Measurements from ENCODE around the gene GPR152. TPM values are rescaled to one million over a fixed set of nuclear protein-coding genes. Genes with fewer than 3 reads are reported as not detected.

The GPR152 gene
- 0.11 TPM for polyA plus RNA-seq (2013)

DNA sequence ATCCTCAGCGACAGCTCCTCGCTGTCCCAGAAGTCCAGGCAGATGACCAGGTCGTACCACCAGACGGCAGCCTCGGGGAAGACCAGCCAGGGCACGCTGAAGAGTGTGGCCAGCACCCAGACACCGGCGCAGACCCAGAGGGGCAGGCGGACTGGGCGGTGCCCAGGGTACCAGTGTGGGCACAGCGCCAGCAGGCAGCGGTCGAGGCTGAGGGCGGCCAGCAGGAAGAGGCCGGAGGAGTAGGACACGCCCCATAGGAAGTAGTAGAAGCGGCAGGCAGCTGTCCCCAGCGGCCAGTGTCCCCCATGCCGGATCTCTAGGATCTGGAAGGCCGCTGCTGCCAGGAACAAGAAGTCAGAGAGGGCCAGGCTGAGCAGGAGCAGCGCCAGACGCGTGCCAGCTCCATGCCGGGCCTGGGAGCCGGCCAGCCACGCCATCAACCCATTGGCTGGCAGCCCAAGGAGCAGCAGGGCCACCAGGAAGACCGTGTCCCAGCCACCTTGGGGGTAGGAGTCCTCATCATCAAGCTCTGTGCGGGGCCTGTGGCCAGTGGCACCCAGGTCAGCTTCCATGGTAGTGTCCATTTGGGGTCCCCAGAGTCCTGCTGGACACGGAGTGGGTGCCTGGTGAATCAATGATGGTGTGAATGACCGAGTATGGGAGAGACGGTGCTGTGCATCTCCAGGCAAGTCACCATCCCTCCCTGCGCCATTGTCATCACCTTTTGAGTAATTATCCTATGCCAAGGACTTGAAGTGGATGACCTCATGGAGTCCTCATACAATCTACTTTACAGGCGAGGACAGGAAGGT, at the start of gene GPR152:
Gene GPR152, minus strand, starts transcription at position 589 of the 812 bp plus-strand sequence. Its CDS starts 5 bp downstream, at position 584.
- no peak within 1 kb of the TSS for H3K27ac ChIP-seq (ENCODE audit: insufficient read depth in 1 of 2, low read depth in 1 of 2, low read length in 2 of 2, poor library complexity in 1 of 2, severe bottlenecking in 2 of 2)
- CTCF ChIA-PET = no interaction called here

GRCh38 chr11:67501854-67502253, 49.3 kb upstream of the GPR152 start:
- Histone ChIP-seq H3K4me1 (ENCODE audit: control extremely low read depth in 1 of 4, control insufficient read depth in 4 of 4, insufficient read depth in 4 of 4, low read length in 3 of 4) (peaks cover 0 to 36% (median 31%) of the 10 kb centered on the region in 4 experiments), H3K27ac (ENCODE audit: insufficient read depth in 1 of 2, low read depth in 1 of 2, low read length in 2 of 2, poor library complexity in 1 of 2, severe bottlenecking in 2 of 2) (no peak overlapping the region), H3K9me3 (ENCODE audit: control extremely low read depth in 1 of 5, control insufficient read depth in 4 of 5, insufficient read depth in 2 of 5, low read depth in 1 of 5, low read length in 4 of 5) (no peaks in the 10 kb centered on the region), H3K27me3 (replicated peaks in 2 of 5; ENCODE audit: control insufficient read depth in 4 of 5, insufficient read depth in 5 of 5, low read length in 4 of 5) (peaks cover 0 to 22% (median 0%) of the 10 kb centered on the region in 5 experiments), H3K4me3 (ENCODE audit: control insufficient read depth in 1 of 7, extremely low read depth in 1 of 7, insufficient read depth in 4 of 7, low read depth in 2 of 7, low read length in 6 of 7) (no peak overlapping the region), H3K36me3 (ENCODE audit: control insufficient read depth in 4 of 4, insufficient read depth in 4 of 4, low read length in 3 of 4) (peaks cover 2 to 31% (median 9%) of the 10 kb centered on the region in 4 experiments)
- POLR2A ChIA-PET = no interaction called here
- WGBS (ENCODE audit: insufficient coverage) = 93% methylated on average over 18 of the region's 18 CpGs
- DNase-seq = no peak
- CTCF ChIA-PET = interaction anchor here (1.1 kb wide), 1 partner anchor 13 kb away, joined by 3 read pairs; no protein-coding TSS in a partner anchor

More for the DNA sequence above, at the start of gene GPR152:
- Histone ChIP-seq H3K9me3 (ENCODE audit: control extremely low read depth in 1 of 5, control insufficient read depth in 4 of 5, insufficient read depth in 2 of 5, low read depth in 1 of 5, low read length in 4 of 5) (no peaks in the 10 kb centered on the region), H3K4me3 (ENCODE audit: control insufficient read depth in 1 of 7, extremely low read depth in 1 of 7, insufficient read depth in 4 of 7, low read depth in 2 of 7, low read length in 6 of 7) (no peak within 1 kb of the TSS), H3K4me1 (ENCODE audit: control extremely low read depth in 1 of 4, control insufficient read depth in 4 of 4, insufficient read depth in 4 of 4, low read length in 3 of 4) (peaks cover 0 to 23% (median 18%) of the 10 kb centered on the region in 4 experiments), H3K27me3 (replicated peaks in 2 of 5; ENCODE audit: control insufficient read depth in 4 of 5, insufficient read depth in 5 of 5, low read length in 4 of 5) (no peaks in the 10 kb centered on the region), H3K36me3 (ENCODE audit: control insufficient read depth in 4 of 4, insufficient read depth in 4 of 4, low read length in 3 of 4) (no peaks in the 10 kb centered on the region)
- POLR2A ChIA-PET = interaction anchor here (0.7 kb wide), 1 partner anchor 67 kb away, joined by 3 read pairs; no protein-coding TSS in a partner anchor
- 95% methylated on average over 30 of the region's 33 CpGs for WGBS (ENCODE audit: insufficient coverage)
- DNase-seq = no peak

GRCh38 chr11:67500831-67501715, 48.5 kb upstream of the GPR152 start:
- CTCF ChIA-PET = interaction anchor here (1.1 kb wide), 1 partner anchor 13 kb away, joined by 3 read pairs; no protein-coding TSS in a partner anchor
- Histone ChIP-seq H3K27me3 (replicated peaks in 2 of 5; ENCODE audit: control insufficient read depth in 4 of 5, insufficient read depth in 5 of 5, low read length in 4 of 5) (peaks cover 0 to 22% (median 0%) of the 10 kb centered on the region in 5 experiments), H3K9me3 (ENCODE audit: control extremely low read depth in 1 of 5, control insufficient read depth in 4 of 5, insufficient read depth in 2 of 5, low read depth in 1 of 5, low read length in 4 of 5) (no peaks in the 10 kb centered on the region), H3K27ac (ENCODE audit: insufficient read depth in 1 of 2, low read depth in 1 of 2, low read length in 2 of 2, poor library complexity in 1 of 2, severe bottlenecking in 2 of 2) (no peak overlapping the region), H3K4me1 (ENCODE audit: control extremely low read depth in 1 of 4, control insufficient read depth in 4 of 4, insufficient read depth in 4 of 4, low read length in 3 of 4) (peaks cover 0 to 28% (median 25%) of the 10 kb centered on the region in 4 experiments), H3K36me3 (ENCODE audit: control insufficient read depth in 4 of 4, insufficient read depth in 4 of 4, low read length in 3 of 4) (peaks cover 2 to 32% (median 9%) of the 10 kb centered on the region in 4 experiments), H3K4me3 (ENCODE audit: control insufficient read depth in 1 of 7, extremely low read depth in 1 of 7, insufficient read depth in 4 of 7, low read depth in 2 of 7, low read length in 6 of 7) (no peak overlapping the region)
- DNase-seq = no peak
- WGBS (ENCODE audit: insufficient coverage) = 92% methylated on average over 9 of the region's 9 CpGs
- POLR2A ChIA-PET = no interaction called here

GRCh38 chr11:67500484-67500821, 47.9 kb upstream of the GPR152 start:
- Histone ChIP-seq H3K36me3 (ENCODE audit: control insufficient read depth in 4 of 4, insufficient read depth in 4 of 4, low read length in 3 of 4) (peaks cover 2 to 38% (median 10%) of the 10 kb centered on the region in 4 experiments), H3K4me3 (ENCODE audit: control insufficient read depth in 1 of 7, extremely low read depth in 1 of 7, insufficient read depth in 4 of 7, low read depth in 2 of 7, low read length in 6 of 7) (no peak overlapping the region), H3K9me3 (ENCODE audit: control extremely low read depth in 1 of 5, control insufficient read depth in 4 of 5, insufficient read depth in 2 of 5, low read depth in 1 of 5, low read length in 4 of 5) (no peaks in the 10 kb centered on the region), H3K27me3 (replicated peaks in 2 of 5; ENCODE audit: control insufficient read depth in 4 of 5, insufficient read depth in 5 of 5, low read length in 4 of 5) (peaks cover 0 to 22% (median 0%) of the 10 kb centered on the region in 5 experiments), H3K4me1 (ENCODE audit: control extremely low read depth in 1 of 4, control insufficient read depth in 4 of 4, insufficient read depth in 4 of 4, low read length in 3 of 4) (peaks cover 0 to 22% (median 19%) of the 10 kb centered on the region in 4 experiments), H3K27ac (ENCODE audit: insufficient read depth in 1 of 2, low read depth in 1 of 2, low read length in 2 of 2, poor library complexity in 1 of 2, severe bottlenecking in 2 of 2) (no peak overlapping the region)
- DNase-seq = no peak
- CTCF ChIA-PET = no interaction called here
- POLR2A ChIA-PET = no interaction called here
- WGBS (ENCODE audit: insufficient coverage) = no CpG with 5 or more reads among the region's 1 CpG

DNA sequence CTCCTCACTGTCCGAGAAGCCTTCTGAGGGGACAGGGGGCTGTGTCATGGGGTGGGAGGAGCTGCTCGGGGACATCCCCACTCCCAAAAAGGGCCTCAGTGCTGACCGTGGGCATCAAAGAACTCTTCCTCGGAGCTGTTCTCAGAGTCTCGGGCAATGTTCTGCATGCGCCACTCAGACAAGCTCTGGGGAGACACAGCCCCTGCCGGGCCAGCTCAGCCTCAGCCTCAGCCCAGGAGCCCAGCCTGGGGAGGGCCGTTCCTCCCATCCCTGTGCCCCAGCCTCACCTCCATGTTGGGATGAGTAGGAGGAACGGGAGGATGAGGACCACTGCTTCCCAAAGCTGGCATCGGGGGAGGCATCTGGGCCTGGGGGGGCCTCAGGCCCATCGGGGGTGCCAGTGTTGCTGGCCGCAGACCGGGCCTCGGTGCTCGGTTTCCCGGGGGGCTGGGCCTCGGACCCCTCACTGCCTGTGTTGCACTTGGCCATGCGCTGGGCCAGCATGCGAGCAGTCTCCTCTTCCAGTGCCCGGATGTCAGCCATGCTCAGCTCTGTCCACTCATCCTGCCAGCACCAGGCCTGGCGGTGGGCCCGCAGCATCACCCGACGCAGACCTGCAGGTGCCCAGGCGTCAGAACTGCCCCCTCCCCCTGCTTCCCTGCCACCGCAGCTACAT, 47.4 kb upstream of the GPR152 start:
- peaks cover 2 to 43% (median 11%) of the 10 kb centered on the region in 4 experiments for H3K36me3 ChIP-seq (ENCODE audit: control insufficient read depth in 4 of 4, insufficient read depth in 4 of 4, low read length in 3 of 4)
- no peak overlapping the region for H3K27ac ChIP-seq (ENCODE audit: insufficient read depth in 1 of 2, low read depth in 1 of 2, low read length in 2 of 2, poor library complexity in 1 of 2, severe bottlenecking in 2 of 2)
- peaks cover 0 to 18% (median 14%) of the 10 kb centered on the region in 4 experiments for H3K4me1 ChIP-seq (ENCODE audit: control extremely low read depth in 1 of 4, control insufficient read depth in 4 of 4, insufficient read depth in 4 of 4, low read length in 3 of 4)
- ChIA-PET CTCF (no interaction called here), POLR2A (no interaction called here)
- WGBS (ENCODE audit: insufficient coverage) = 97% methylated on average over 20 of the region's 26 CpGs
- H3K27me3 ChIP-seq (replicated peaks in 2 of 5; ENCODE audit: control insufficient read depth in 4 of 5, insufficient read depth in 5 of 5, low read length in 4 of 5) = peaks cover 0 to 22% (median 0%) of the 10 kb centered on the region in 5 experiments
- no peak overlapping the region for H3K4me3 ChIP-seq (ENCODE audit: control insufficient read depth in 1 of 7, extremely low read depth in 1 of 7, insufficient read depth in 4 of 7, low read depth in 2 of 7, low read length in 6 of 7)
- no peaks in the 10 kb centered on the region for H3K9me3 ChIP-seq (ENCODE audit: control extremely low read depth in 1 of 5, control insufficient read depth in 4 of 5, insufficient read depth in 2 of 5, low read depth in 1 of 5, low read length in 4 of 5)
- DNase-seq = no peak

DNA sequence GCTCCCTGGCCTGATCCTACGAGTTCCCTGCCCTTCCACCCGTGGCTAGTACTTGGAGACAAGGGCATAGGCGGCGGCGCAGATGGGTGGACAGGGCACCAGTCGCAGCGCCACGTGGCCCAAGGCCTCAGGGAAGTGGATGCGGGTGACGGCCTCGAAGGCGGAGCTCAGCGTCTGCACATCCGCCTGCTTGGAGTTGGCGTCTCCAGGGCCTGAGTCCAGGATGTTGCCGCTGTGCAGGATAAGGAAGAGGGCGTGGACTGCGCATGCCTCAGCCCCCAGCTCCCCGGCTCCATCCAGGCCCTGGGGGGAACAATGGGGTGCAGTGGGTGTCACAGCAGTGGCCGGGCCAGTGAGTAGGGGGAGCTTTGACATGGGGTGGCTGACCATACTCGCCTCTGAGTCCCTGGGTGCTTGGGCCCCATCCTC, 46.0 kb upstream of the GPR152 start:
- Histone ChIP-seq H3K36me3 (ENCODE audit: control insufficient read depth in 4 of 4, insufficient read depth in 4 of 4, low read length in 3 of 4) (peaks cover 2 to 49% (median 15%) of the 10 kb centered on the region in 4 experiments), H3K27me3 (replicated peaks in 2 of 5; ENCODE audit: control insufficient read depth in 4 of 5, insufficient read depth in 5 of 5, low read length in 4 of 5) (peaks cover 0 to 14% (median 0%) of the 10 kb centered on the region in 5 experiments), H3K27ac (ENCODE audit: insufficient read depth in 1 of 2, low read depth in 1 of 2, low read length in 2 of 2, poor library complexity in 1 of 2, severe bottlenecking in 2 of 2) (no peak overlapping the region), H3K4me3 (ENCODE audit: control insufficient read depth in 1 of 7, extremely low read depth in 1 of 7, insufficient read depth in 4 of 7, low read depth in 2 of 7, low read length in 6 of 7) (no peak overlapping the region), H3K4me1 (ENCODE audit: control extremely low read depth in 1 of 4, control insufficient read depth in 4 of 4, insufficient read depth in 4 of 4, low read length in 3 of 4) (peaks cover 0 to 5% (median 1%) of the 10 kb centered on the region in 4 experiments), H3K9me3 (ENCODE audit: control extremely low read depth in 1 of 5, control insufficient read depth in 4 of 5, insufficient read depth in 2 of 5, low read depth in 1 of 5, low read length in 4 of 5) (no peaks in the 10 kb centered on the region)
- ChIA-PET POLR2A (no interaction called here), CTCF (no interaction called here)
- DNase-seq = no peak
- WGBS (ENCODE audit: insufficient coverage) = 94% methylated on average over 21 of the region's 21 CpGs

Measured in common myeloid progenitor, CD34-positive (primary cell).